Activated T-helper 17 cell treated with anti-CD3 and anti-CD28 coated beads, Interleukin-2, amount 50 U/mL, for 72 hours (primary cell): ENCODE measurements around the gene HS3ST3A1. TPM values are rescaled to one million over a fixed set of nuclear protein-coding genes. Genes with fewer than 3 reads are reported as not detected.

Experiments used
- ATAC-seq: fragments of 150-1000 bp; cut with Tn5 transposase; replicated peaks from 2 replicates; pipeline ENCODE4 v1.10.0; 2021; ENCODE audit warnings: mild to moderate bottlenecking, moderate library complexity
- H3K27ac Mint-ChIP-seq: one replicate; pipeline ENCODE4 v1.8.0; 2022; ENCODE audit warnings: mixed read lengths
- H3K27me3 Mint-ChIP-seq: one replicate; pipeline ENCODE4 v1.8.0; 2022; ENCODE audit warnings: mixed read lengths
- H3K36me3 Mint-ChIP-seq: one replicate; pipeline ENCODE4 v1.8.0; 2022; ENCODE audit warnings: low read depth, mild to moderate bottlenecking, mixed read lengths
- H3K4me1 Mint-ChIP-seq: one replicate; pipeline ENCODE4 v1.8.0; 2022; ENCODE audit warnings: mixed read lengths
- H3K4me3 Mint-ChIP-seq: one replicate; pipeline ENCODE4 v1.8.0; 2022; ENCODE audit warnings: mild to moderate bottlenecking, mixed read lengths
- H3K9me3 Mint-ChIP-seq: one replicate; pipeline ENCODE4 v1.8.0; 2022; ENCODE audit warnings: mixed read lengths
- total RNA-seq, 2 donors: library from RNA; stranded (reverse); gene quantifications; one replicate each; pipeline ENCODE4 v1.2.3, GENCODE V29; 2022

The HS3ST3A1 gene
- total RNA-seq, 2 donors from 2014 or later = 0.29 TPM; not detected in 1

- H3K27ac Mint-ChIP-seq = no peak overlapping the region
Observed at GRCh38 chr17:13462146-13462545, 139.6 kb downstream of the HS3ST3A1 start.

GRCh38 chr17:13460261-13461000 is 141.3 kb downstream of the HS3ST3A1 start:
- H3K4me1 Mint-ChIP-seq = no peaks in the 10 kb centered on the region
- ATAC-seq = no peak
- H3K36me3 Mint-ChIP-seq = no peaks in the 10 kb centered on the region
- no peak overlapping the region for H3K27ac Mint-ChIP-seq
- no peaks in the 10 kb centered on the region for H3K9me3 Mint-ChIP-seq
- no peak overlapping the region for H3K4me3 Mint-ChIP-seq
- peaks cover 12% of the 10 kb centered on the region for H3K27me3 Mint-ChIP-seq

More at GRCh38 chr17:13462146-13462545, 139.6 kb downstream of the HS3ST3A1 start:
- Mint-ChIP-seq H3K4me1 (no peaks in the 10 kb centered on the region), H3K4me3 (no peak overlapping the region), H3K27me3 (peaks cover 12% of the 10 kb centered on the region), H3K9me3 (no peaks in the 10 kb centered on the region), H3K36me3 (no peaks in the 10 kb centered on the region)
- ATAC-seq = no peak

- no peaks in the 10 kb centered on the region for H3K4me1 Mint-ChIP-seq
- H3K9me3 Mint-ChIP-seq = no peaks in the 10 kb centered on the region
- H3K4me3 Mint-ChIP-seq = no peak overlapping the region
- H3K36me3 Mint-ChIP-seq = no peaks in the 10 kb centered on the region
- no peak overlapping the region for H3K27ac Mint-ChIP-seq
- ATAC-seq = no peak
- peaks cover 12% of the 10 kb centered on the region for H3K27me3 Mint-ChIP-seq
Observed at GRCh38 chr17:13457783-13458182, 143.9 kb downstream of the HS3ST3A1 start.
